ENCODE measurements around the gene EDDM3A.
"Not testable (repeated sequence)": the region's sequence is repeated elsewhere in the genome, so short reads cannot be mapped to it uniquely, and the experiment has no call there.

Gene EDDM3A

GRCh38 chr14:20733684-20734429 lies 11.8 kb upstream of the EDDM3A start:
- DNase-seq: no peak

DNA sequence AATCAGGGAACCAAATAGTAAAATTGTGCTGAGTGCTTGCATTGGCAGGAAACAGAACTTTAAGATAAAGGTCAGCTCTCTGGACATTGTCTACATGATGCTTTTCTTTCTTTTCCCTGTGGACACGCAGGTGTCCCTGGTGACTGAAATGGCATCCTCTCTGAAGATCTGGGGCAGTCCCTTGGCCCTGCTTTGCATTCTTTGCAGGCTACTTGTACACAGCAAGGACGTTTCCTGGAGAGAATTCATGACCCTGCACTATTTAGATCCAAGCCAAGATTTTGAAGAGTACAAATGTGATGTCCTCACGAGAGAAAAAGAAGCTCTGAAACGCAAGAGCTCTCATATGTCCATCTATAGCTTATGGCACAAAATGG lies 11.3 kb upstream of the EDDM3A start:
- DNase-seq: no peak

- DNase-seq: not testable (repeated sequence)
These were observed 7.4 kb upstream of the EDDM3A start for GRCh38 chr14:20738292-20738691.

DNA sequence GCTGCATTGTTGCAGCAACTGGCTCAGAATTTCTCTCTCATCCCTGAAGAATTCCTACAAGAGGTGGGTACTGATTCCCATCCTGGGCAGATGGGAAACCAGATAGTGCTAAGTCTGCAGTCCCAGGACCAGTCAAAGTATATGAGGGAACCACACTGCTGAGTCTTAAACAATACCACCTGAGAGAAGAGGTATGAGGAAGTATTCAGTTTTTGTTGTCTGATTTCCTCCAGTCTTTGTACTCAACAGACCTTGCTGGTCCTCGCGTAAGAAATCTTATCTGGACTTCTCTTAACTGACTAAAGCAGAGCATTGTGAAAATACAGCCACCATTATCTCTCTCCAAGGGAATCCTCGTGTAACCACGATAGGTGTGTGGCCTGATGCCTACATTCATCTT lies 3.6 kb upstream of the EDDM3A start:
- DNase-seq: no peak

- no peak for DNase-seq
These were observed 2.1 kb upstream of the EDDM3A start for GRCh38 chr14:20743556-20743955.

DNA sequence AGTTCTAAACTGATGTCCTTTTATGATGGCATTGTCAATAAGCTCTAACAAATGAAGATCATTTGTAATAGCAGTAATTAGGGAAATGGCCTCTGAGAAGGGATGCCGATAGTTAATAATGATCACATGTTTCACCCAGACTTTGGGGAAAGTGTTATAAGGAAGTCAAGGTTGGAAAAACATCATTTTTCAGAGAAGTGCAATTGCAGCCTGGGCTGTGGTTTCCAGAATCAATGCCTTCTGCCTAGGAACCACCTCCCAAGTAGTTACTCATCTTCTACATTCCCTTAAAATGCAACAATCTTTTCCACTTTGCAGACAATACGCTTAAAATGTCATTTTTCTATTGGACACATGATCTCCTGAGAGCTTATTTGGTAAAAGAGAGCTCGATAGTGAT lies 879 bp downstream of the EDDM3A start:
- DNase-seq: no peak

DNA sequence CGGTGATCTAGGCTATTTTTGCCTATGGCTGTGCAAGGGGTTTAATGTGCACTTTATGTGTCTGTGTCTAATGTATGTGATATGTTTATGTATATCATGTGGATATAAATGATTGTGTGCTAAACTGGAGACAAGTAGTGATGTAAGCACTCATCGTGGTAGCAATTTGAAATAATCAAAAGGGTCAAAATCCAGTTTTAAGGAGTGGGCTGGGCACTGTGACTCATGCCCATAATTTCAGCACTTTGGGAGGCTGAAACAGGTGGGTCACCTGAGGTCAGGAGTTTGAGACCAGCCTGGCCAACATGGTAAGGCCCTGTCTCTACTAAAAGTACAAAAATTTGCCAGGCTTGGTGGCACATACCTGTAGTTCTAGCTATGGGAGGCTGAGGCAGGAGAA lies 2.8 kb downstream of the EDDM3A start:
- DNase-seq: no peak

DNA sequence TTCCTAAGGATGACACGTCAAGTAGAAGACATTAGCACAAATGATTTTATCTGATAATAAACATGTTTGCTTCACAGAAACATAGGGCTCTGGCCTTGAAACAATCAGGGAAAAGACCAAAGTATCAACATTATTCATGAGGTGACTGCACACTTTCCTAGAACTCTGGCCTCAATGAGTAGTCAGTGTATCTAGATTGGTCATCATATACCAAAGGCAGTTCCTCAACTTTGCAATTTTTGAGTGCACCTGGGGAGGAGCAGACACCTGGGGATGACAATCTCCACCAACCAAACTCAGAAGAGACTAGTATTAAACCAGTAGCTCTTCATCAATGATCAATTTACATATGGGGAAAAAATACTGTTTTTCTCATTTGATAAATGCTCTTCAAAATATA lies 4.5 kb downstream of the EDDM3A start:
- DNase-seq: no peak

- DNase-seq: no peak
These were observed 6.4 kb downstream of the EDDM3A start for GRCh38 chr14:20751963-20752562.

DNA sequence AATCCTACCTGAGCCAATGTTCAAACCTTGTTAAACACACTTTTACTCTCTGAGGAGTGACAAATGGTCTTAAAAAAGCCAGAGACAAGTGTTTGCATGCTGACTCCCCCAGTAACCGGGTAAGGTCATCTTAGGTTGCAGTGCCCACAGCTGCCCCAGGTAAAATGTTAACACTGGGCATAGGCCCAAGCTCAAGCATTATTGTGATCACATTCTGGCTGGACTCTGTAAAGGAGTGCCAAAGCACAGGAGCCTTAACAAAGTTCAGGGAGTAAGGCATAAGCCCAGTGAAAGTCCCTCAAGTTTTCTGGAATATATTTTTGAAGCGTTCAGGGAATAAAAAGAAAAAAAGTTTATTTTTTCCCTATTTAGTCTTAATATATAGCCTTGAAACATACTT lies 8.6 kb downstream of the EDDM3A start:
- no peak for DNase-seq

- no peak for DNase-seq
These were observed 9.3 kb downstream of the EDDM3A start for GRCh38 chr14:20755037-20755436.

GRCh38 chr14:20757965-20758364 lies 12.3 kb downstream of the EDDM3A start:
- DNase-seq: peak; percentile 64

- DNase-seq: not testable (repeated sequence)
These were observed 13.8 kb downstream of the EDDM3A start for GRCh38 chr14:20759465-20759864.

GRCh38 chr14:20760950-20761349 lies 15.3 kb downstream of the EDDM3A start:
- no peak for DNase-seq

- DNase-seq: no peak
These were observed 22.9 kb downstream of the EDDM3A start for GRCh38 chr14:20768593-20768892.

DNA sequence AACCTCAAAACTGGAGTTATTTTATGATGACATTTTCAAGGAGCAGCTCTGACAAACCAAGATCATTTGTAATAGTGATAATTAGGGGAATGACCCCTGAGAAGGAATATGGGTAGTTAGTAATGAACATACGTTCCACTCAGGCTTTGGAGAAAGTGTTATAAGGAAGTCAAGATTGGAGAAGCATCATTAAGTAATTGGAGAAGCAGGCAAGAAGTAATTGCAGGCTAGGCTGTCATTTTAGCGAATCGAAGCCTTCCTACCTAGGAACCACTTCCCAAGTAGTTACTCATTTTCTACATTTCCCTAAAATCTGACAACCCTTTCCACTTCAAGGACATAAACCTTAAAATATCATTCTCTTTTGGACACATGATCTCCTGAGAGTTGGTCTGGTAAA lies 23.7 kb downstream of the EDDM3A start:
- no peak for DNase-seq

DNA sequence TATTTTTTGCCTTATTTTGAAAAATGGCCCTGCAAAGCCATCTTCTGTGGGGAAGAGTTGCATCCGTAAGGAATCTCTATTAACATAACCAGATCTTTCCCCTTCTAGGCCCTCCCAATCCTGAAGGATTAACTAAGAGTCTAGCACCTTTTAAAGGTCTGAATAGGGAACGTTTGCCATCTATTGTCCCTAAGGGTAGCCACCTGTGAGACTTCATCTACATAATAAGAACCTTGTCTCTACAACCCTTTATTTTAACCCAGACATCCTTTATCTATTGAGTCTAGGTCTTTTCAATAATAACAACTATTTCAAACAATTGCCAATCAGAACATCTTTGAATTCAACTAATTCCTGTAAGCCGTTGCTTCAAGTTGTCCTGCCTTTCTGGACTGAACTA lies 27.0 kb downstream of the EDDM3A start:
- no peak for DNase-seq

GRCh38 chr14:20774258-20774824 lies 28.7 kb downstream of the EDDM3A start:
- no peak for DNase-seq

GRCh38 chr14:20775043-20775442 lies 29.4 kb downstream of the EDDM3A start:
- DNase-seq: no peak

GRCh38 chr14:20775901-20776300 lies 30.2 kb downstream of the EDDM3A start:
- no peak for DNase-seq

DNA sequence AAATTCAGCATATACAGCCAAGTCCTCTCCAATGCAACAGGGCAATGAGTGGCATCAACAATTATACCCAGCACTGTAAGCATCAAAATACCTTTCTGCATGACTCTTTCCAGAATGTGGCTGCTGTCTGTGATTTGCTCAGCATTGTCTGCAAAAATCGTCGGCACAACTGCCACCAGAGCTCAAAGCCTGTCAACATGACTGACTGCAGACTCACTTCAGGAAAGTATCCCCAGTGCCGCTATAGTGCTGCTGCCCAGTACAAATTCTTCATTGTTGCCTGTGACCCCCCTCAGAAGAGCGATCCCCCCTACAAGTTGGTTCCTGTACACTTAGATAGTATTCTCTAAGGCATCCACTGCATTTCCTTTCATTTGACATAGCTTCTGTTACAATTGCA lies 36.1 kb downstream of the EDDM3A start:
- DNase-seq: no peak

- no peak for DNase-seq
These were observed 36.7 kb downstream of the EDDM3A start for GRCh38 chr14:20782280-20782890.

DNA sequence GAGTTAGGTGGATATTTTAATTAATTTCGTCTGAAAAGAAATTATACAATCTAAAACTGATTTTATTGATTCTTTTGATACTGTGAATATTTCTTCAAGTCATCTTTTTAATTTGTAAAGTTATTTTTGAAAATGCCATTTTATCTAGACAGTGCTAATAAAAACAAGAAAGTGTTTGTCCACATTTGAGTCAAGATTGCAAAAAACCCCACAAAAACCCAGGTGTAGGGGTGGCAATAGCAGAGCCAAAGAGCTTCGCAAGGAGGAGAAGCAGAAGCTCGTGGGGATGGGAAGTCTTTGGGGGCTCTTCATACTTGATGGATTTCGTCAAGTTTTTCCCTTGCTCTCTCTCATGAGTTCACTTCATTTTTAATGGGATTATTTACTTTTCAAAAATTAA lies 41.3 kb downstream of the EDDM3A start:
- no peak for DNase-seq

GRCh38 chr14:20789230-20789813 lies 43.6 kb downstream of the EDDM3A start:
- DNase-seq: no peak
